ENCODE measurements around the gene DNPH1.

The DNPH1 gene, protein sequence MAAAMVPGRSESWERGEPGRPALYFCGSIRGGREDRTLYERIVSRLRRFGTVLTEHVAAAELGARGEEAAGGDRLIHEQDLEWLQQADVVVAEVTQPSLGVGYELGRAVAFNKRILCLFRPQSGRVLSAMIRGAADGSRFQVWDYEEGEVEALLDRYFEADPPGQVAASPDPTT

DNA sequence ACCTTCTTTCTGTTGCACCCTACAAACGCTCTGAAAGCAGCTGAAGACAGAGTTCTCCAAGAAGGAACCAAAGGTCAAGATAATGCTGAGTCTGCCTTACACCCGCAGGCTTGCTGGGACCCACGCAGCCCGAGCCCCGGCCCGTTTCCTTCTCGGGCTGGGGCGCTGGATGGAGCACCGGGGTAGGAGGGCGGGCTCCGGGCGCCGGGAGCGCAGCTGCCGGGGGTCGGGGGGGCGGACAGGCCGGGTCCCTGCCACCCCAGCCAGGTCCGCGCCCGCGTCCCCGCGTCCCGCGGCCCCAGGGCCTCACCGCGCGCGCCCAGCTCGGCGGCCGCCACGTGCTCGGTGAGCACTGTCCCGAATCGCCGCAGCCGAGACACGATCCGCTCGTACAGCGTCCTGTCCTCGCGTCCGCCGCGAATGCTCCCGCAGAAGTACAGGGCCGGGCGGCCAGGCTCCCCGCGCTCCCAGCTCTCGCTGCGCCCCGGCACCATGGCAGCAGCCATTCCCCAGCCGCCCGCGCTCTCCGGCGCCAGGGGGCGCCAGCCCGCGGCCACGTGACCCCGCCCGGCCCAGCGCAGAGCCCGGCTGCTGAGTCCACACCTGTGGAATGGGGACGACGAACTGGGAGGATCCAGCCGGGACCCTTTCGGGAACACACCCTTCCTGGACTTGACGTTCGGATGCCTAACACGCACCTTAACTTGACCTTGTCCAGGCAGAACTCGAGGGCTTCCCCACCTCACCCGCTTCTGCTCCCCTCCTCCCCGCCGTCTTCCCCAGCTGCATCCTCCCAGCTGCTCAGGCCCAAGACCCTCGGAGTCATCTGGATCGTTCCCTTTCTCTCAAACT is at the start of gene DNPH1:
TSS of gene DNPH1 (minus strand) at position 531 of the 852 bp plus-strand sequence. CDS start at position 506, 25 bp downstream.
- DNase-seq, result peak; percentile 62

DNA sequence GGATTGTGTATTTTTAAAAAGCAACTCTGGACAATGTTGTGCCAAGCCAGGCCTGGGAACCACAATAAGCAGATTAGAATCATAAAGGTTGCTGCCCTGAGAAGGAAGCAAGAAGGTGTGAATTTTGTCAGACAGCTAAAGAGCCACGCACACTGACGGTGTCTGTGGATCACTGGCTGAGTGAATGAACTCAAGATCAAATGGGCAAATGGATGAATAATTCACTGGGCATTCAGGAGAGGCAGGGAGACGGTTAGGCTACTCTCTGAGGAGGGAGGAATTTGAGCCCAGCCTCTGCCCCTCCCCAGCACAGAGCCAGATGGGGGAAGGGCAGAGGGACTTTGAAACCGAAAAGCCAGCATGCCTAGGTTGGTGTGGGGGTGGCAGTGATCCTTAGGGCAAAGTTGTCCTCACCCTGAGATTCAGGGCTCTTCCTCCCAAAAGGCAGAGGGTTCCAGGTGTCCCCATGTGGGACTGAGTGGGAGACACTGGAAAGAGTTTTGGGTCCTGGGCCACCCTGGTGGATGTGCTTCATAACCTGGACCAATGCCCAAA is 49.3 kb upstream of the DNPH1 start:
- DNase-seq, result peak; percentile 60

DNA sequence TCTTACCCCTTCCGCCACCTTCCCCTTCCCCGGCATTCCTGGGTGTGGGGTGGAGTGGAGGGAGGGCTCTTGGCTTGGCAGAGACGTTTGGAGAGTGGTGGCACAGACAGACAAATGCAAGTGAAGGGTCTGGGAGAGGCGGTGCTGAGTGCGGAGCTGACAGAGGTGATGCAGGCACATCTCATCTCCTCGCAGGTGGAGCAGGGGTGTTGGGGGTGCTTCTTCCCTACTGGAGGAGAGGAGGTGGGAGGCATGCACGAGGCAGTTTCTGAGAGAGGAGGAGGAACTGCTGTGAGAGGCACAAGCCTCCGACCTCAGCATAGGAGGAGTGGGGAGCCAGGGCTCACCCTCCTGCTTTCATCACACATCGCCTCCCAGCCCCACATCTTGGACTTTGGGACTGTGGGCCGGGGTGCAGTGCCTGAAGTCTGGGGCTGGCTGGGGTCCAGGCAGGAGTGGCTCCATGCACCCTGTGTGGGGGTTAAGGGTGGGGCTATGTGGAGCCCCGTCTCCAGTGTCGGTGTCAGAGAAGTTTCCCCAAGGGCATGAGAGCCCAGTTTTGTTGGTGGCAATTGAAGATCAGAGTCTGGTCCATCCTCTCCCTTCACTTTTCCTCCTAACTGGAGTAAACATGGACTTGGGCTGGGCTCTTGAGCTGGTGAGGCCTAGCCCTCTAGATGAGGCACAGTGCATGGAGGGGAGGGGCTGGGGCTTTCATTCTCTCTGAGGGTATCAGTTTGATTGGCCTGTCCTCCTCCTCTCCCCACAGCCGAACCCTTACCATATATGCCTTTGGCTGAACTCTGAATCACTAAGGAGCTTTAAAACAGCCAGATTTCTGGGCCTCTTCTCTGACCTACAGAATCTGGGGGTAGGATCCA is 48.6 kb upstream of the DNPH1 start:
- DNase-seq, result peak; percentile 20

DNA sequence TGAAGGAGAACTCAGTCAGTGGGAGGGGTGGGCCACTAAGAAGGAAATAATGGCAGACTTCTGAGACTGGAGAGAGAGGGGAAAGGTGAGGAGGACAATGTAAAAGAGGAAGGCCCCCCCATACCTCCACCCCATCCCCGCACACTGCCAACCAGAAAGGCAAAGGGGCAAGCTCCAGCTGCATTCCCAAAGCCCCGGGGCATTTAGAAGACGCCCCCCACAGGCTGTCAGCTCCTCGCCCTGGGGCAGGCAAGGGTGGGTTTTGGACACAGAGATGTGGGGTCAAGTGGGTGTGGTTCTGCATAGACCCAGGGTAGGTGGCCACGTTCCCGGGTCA is 48.0 kb upstream of the DNPH1 start:
- DNase-seq, result no peak

DNA sequence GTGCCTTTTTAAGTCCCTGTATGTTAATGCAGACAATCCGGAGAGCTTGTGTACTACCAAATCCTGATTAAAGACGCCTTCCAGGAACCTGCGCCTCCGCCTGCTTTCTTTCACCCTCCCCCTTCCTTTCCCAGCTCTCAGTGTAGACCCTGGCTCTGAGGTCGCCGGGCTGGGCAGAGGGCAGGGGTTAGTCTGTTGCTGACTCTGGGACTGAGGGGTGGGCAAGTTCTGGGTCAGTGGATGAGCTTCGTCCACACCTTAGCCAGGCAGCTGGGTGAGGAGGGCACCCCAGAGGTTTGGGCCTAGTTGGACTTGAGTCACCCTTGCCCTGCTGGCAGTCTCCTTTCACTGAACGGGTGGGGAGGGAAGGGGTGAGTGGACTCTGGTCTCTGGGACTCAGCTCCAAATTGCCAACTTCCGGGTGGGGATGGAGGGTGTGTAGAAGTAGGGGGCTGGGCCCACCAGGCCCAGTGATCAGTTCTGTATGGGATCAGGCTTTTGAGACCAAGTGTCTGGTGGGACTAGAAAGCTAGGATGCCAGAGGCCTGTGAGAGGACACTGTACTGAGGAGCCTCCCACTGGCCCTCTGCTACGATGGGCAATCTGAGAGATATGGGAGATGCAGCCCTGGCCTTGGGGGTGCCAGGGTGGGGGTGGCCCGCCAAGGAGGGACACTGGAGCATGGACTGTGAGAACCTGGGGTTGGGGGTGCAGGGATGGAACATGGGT is 47.5 kb upstream of the DNPH1 start:
- no peak for DNase-seq

DNA sequence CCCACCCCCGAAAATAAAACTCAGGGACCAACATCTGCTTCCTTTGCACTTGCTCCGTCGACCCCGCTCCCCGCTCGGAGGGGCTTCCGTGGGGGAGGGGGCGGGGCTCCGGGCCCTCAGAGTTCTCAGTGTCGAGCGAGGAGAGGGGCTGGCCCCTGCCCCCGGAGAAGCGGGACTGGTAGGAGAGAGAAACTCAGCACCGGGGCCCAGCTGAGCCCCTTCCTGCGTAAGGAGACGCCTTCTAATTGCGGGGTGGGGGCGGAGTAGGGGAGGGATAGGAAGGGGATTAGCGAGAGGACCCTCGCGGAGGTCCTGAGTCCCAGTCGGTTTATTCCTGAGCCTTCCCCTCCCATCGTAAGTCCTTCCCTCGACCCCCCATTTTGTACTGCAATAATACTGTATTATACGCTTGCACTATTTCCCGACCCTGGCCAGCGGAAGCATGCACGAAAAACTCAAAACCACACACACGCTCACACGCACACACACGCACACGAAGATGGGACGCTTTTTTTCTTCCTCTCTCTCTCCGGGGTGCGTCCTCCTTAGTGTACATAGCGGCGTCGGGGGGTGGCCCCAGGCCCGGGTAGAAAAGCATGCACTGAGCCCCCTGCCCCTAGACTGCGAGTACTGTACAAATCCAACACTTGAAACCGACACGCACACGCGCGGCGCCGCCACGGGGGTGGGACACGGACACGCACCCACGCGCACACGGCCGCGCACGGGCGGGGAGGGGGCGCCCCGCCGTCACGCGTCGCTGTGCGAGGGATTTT is 46.7 kb upstream of the DNPH1 start:
- no peak for DNase-seq

DNA sequence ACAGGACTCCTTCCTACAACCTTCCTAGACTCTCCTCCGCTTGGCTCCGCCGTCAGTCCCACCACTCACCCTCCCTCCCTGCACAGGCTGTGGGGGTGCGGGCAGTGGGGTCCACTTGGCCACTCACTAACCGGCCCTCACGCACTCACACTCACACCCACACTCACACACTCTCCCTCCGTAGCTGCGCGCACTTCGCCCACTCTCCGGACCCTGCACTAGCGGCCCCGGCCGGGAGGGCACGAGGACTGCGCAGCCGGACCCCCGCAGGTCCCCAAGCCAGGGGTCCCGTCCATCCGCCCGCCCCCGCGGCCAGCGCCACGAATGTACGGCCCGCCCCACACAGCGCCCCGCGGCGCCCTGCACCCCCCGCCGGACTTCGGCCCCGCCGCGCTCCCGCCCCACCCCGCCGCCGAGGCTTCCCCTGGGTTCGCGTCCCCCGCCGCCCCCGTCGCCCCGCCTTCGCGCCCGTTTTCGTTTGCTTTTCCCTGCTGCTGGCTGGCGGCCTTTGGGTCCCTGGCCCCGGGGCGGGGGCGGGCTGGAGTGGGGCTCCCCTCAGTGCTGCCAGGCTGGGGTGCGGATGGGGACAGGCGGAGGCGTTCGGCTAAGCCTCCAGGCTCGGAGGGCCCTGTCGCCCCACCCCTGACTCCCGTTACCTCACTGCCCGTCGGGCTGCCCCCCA is 45.8 kb upstream of the DNPH1 start:
- DNase-seq, result no peak

DNA sequence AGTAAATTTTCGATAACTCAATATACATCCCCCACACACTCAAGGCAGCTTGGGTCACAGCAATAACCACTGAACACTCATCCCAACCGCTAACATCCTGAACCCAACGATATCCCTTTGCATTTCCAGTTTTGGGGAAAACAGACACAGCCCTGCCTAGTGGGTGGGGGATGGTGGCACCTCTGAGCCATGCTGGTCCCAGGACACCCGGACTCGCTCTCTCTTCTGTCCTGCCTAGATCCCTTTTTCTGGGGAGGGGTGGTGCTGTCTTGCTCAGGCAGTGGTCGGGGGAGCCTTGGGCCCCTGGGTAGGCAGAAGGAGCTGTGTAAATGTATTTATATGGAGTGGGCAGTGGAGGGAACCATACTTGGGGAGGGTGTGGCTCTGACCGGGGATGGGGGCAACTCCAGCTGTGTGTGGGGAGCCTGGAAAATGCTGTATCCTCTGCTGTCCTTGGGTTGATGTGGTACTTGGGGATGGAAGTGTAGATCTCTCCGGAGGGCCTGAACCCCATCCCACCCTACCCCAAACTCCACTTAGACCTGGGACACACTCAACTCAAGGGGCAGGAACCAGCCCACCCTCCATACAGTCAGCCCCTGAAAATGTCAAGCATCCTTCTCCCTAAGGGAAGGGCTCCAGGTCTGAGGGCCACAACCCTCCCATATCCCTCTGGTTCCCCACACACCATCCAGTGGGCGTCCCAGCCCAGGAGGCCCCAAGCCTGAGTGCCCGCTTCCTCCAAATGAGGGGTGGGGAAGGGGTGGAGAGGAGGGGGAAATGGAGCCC is 45.0 kb upstream of the DNPH1 start:
- no peak for DNase-seq

DNA sequence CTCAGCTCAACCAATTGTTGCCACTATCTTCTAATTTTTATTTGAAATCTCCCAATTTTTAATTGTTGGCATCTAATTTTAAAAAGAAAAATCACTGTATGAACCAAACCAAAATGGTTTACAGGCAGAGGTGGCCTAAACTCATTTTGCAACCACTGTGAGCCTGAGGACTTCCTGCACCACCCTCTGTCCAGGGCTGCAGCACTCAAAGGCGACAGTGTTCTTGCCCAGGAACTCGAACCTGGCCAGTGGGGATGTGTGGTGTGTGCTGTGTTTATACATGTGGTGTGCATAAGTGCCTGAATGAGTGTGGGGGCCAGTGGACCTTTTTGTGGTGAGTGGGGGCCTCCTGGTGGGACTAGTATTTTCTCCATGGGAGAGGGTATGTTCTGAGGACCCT is 44.4 kb upstream of the DNPH1 start:
- no peak for DNase-seq

DNA sequence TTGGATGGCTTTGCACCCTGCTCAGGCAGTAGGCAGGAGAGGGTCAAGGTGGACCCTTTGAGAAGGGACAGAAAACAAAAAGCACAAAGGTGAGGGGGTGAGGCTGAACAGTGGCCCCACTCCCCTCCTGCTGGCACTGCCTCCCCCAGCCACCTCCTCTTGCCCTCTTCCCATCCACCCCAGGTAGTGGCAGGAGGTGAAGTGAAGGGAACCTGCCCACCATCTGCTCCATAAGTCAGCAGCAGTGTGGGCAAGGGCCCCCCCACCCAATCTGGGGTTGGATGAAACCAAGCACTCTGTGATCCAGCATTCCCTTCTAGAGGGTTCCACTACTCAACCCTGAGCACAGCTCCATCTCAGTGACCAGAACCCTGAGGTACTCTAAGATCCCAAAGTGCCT is 42.7 kb upstream of the DNPH1 start:
- DNase-seq, result no peak

DNA sequence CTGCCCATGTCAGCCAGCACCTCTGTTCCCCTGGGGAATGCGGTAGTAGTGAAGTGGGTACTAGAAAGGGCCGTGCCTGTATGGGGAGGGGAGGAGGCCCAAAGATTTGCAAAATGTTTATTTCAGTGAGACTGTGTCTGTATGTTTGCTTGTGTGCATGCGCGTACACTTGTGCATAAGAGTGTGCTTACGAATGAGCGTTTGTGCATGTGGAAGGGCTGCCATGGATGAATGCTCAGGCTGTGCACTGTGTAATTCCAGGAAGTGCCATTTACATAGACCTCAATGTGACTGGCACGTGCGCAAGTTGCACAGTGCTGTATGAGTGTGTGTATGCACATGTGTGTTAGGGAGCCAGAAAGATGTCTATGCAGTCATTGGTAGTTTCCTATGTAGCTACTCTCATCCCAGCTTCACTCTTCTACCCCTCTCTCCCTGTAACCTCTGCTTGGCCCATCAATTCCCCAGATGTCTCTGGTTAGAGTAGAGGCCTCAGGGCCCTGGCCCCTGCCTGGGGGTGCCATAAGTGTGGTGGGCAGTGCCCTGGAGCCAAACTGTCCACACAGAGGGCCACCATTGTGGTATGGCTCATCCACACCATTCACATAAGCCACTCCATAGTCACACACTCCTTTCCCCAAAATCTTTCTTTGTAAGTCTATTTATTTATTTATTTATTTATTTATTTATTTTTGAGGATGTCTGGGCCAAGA is 42.0 kb upstream of the DNPH1 start:
- DNase-seq, result no peak

DNA sequence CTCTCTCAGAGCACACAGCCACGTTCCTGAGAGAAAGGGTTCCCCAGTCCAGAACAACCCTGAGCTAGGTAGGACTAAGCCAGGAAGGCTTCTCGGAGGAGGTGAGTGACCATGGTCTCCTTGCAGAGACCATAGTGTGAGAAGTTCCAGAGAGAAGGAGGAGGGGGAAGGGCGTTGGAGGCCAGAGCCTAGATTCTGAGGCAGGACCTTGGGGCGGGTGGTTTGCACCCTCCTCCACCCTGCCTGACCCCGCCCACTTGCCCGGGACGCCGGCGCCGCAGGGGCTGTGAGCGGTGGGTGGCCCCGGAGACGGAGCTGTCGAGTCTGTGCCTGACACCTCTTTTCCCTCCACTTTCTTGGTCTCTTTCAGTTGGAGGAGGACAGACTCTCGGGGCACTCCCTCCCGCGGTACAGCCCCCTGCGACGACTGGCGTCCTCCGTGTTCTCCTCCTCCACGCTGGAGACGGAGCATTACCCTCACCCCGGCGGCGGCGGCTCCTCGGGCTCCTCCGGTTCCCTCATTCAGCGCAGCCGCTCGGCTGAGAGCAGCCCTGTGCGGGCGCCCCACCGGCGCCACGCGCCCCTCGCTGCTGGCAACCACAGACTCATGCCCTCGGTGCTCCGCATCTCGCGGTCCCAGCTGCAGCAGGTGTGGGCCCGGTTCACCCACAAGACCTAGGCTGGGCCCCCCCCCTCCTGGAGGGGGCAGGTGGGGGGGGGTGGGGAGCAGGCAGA is 40.2 kb upstream of the DNPH1 start:
- DNase-seq, result no peak

DNA sequence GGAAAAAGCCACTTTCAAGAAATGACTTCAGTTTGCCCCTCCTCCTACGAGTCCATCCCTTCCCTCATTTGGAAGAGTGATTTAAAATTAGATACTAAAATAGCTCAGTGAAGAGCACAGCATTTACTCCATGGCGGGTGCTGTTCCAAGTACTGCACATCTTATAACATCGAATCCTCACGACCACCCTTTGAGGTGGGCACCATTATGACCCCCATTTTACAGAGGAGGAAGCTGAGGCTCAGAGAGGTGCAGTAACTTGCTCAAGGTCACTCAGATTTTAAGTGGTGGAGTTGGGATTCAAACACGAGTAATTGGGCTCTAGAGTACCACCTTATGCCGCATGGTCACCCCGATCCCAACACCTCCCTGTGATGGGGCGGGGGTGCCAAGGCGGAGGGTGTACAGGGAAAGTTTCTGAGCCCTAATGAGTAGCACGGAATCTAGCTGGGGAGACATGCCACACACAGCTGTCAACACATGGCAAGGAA is 39.5 kb upstream of the DNPH1 start:
- DNase-seq, result no peak

DNA sequence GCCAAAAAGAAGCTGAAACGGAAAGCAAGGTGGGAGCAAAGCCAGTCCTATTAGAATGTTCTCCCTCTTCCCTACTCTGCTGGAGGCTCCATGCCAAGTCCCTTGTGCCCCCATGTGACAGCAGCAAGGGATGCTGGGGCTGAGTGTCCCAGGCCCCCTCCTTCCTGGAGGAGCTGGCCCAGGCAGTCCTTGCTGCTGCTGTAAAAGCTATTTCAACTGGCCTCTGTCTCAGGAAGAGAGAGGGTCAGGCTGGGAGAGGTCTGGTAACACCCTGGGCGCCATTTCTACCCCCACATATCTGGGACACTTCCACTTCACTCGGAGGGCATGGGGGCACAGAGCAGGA is 39.0 kb upstream of the DNPH1 start:
- no peak for DNase-seq

DNA sequence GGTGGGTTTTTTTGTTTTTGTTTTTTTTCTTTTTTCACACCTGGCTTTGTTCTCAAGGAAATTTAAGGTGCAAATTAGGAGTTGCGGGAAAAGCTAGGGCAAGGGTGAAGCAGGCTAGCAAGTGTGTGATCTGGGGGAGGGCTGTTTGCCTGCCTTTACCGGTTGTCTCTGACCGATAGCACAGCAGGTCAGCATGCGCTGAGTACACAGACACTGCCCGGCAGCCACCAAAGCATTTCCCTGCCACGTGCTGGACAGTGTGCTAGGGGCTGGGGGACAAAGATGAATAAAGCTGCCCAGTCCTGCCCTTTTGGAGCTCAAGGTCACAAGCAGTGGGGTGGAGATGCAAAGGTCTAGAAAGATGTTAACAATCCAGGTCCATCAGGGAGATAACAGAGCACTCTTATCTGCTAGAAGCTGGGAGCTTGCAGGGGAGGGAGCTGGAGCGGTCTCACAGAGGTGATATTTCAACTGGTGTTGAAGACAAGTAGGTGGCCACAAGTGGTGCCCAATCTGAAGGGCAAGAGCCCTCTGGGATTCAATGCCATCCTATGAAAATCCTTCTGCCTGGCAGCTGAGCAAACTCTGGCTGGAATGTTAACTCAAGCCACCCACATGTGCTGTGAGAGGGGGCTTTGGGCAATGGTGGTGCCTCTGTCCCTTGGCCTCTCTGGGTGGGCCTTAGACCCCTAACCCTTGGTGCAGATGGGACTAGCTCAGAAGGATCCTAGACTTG is 38.5 kb upstream of the DNPH1 start:
- DNase-seq, result no peak

DNA sequence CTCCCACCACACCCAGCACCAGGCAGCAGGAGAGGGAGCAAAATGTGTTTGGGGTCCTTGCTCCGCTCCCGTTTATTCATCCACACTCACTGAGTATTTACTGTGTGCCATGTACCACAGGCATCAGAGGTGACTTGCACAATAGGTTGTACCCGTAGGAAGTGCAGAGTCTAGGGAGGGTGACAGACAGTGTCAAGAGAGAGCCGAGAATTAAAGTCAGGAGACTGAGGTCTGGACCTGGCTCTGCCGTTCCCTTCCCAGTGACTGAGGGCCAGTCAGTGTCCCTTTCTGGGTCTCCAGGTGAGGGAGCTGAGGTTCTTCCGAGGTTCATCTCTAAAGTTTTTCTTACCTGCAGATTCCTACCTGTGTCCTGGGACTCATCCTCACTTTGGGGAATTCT is 36.3 kb upstream of the DNPH1 start:
- no peak for DNase-seq

DNA sequence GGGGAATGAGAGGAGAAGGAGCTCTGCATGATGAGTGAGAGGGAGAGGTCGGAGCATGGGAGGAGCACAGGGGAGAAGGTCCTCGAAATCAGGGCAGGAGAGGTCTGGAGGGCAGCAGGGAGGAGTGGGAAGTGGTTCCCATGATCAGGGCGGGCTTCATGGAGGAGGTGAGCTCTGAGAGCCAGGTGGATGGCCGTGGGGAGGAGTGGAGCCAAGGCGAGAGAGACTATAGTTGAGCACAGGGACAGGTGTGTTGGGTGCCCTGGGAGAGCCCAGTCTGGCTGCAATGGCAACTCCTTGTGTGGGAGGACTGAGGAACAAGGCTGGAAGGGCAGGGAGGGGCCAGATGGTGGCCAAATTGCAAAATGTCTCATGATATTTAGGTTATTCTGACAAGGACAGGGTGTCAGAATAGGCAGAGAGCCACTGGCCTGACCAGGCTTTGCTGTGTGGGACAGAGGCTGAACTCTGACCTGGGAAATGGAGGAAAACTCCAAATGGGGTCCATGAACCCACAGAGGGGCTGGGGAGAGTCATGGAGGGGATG is 35.4 kb upstream of the DNPH1 start:
- DNase-seq, result no peak

Data from NCI-H226 (cell line).